Gastrocnemius medialis (tissue), 4 donors: Measurements from ENCODE around the gene ZNF423. TPM values are rescaled to one million over a fixed set of nuclear protein-coding genes. Genes with fewer than 3 reads are reported as not detected.

Source experiments
- ATAC-seq, 2 donors: fragments of 150-250 bp; one replicate each; pipeline ENCODE4 v1.9.1; 2016
- DNase-seq, 2 donors: peaks; one replicate each; pipeline ENCODE4 v3.0.0-alpha.2; 2019
- H3K27ac ChIP-seq, 4 donors: fragments of 200-600 bp; sonication (generic); 1 replicate in 1 of 4; 2 replicates in 3 of 4; pipeline ENCODE4 v1.5.1; 2016 to 2018; ENCODE audit warnings: mild to moderate bottlenecking in 2 of 4, moderate library complexity in 1 of 4
- H3K27me3 ChIP-seq, 3 donors: fragments of 200-600 bp; sonication (generic) in 2 of 3; 1 replicate in 1 of 3; 2 replicates in 2 of 3; pipeline versions ENCODE4 v1.5.1 to v1.6.0; 2016 to 2019; ENCODE audit warnings: mild to moderate bottlenecking in 1 of 3, moderate library complexity in 1 of 3
- H3K36me3 ChIP-seq, 2 donors: fragments of 200-600 bp; sonication (generic) in 1 of 2; one replicate each; pipeline ENCODE4 v1.5.1; 2017 to 2018
- H3K4me1 ChIP-seq, 2 donors: fragments of 200-600 bp; sonication (generic) in 1 of 2; one replicate each; pipeline ENCODE4 v1.5.1; 2016 to 2017; ENCODE audit warnings: mild to moderate bottlenecking in 2 of 2
- H3K4me3 ChIP-seq, 4 donors: fragments of 200-600 bp; sonication (generic) in 3 of 4; 1 replicate in 1 of 4; 2 replicates in 3 of 4; pipeline ENCODE4 v1.5.1; 2016 to 2019; ENCODE audit warnings: mild to moderate bottlenecking in 2 of 4
- H3K9me3 ChIP-seq, 3 donors: fragments of 200-600 bp; sonication (generic) in 2 of 3; 1 replicate in 1 of 3; 2 replicates in 2 of 3; pipeline ENCODE4 v1.5.1; 2016 to 2019
- POLR2A ChIP-seq, 2 donors: fragments of 450-650 bp; IDR thresholded peaks; one replicate each; pipeline ENCODE4 v1.6.1; 2017; ENCODE audit warnings: antibody characterized with exemption in 2 of 2, mild to moderate bottlenecking in 2 of 2, moderate library complexity in 2 of 2
- in situ Hi-C, 4 donors: fragments of 200-750 bp; cut with MboI; loops; one replicate each; pipeline versions ENCODE4 v1.15.0 to v1.8.0; 2017; ENCODE audit warnings: low sequenced_read_pairs in 4 of 4
- intact Hi-C: fragments of 100-400 bp; cut with DNase I; formaldehyde crosslinking; loops from one replicate; pipeline ENCODE4 v1.15.1; 2023; ENCODE audit warnings: low total_unique reads
- total RNA-seq, 4 donors: library from RNA; depleted of rRNA; stranded (reverse); fragments of >200 nt; gene quantifications; one replicate each; pipeline versions ENCODE4 v1.1.0 to v1.2.3, GENCODE V29; 2016
- TF ChIP-seq, protein P1 (sequence below), 5 experiments: fragments of 450-650 bp in 3 of 5; fragments of 200-600 bp in 2 of 5; sonication (generic) in 2 of 5; IDR thresholded peaks in 4 of 5; conservative IDR thresholded peaks in 1 of 5; 1 replicate in 4 of 5; 2 replicates in 1 of 5; pipeline ENCODE4 v1.5.1; 2016 to 2019; ENCODE audit warnings: antibody characterized with exemption in 5 of 5, mild to moderate bottlenecking in 3 of 5, moderate library complexity in 3 of 5

Gene ZNF423
- total RNA-seq, 4 donors from 2014 or later: 8.4 to 15.8 (median 12.5) TPM

- Histone ChIP-seq H3K9me3 (no peaks in the 10 kb centered on the region), H3K36me3 (no peaks in the 10 kb centered on the region), H3K27me3 (no peaks in the 10 kb centered on the region), H3K4me1 (no peaks in the 10 kb centered on the region), H3K4me3 (no peak overlapping the region), H3K27ac (no peak overlapping the region)
- in situ Hi-C loops: loop anchor here in 1 of 4 donors (25.0 kb wide), 1 partner anchor 384 kb away; the partner anchor contains the start of gene ZNF423
- intact Hi-C loops: no loop called here
- TF ChIP-seq POLR2A (IDR thresholded peaks at IDR 0.05): no peak
- TF ChIP-seq, protein P1, sequence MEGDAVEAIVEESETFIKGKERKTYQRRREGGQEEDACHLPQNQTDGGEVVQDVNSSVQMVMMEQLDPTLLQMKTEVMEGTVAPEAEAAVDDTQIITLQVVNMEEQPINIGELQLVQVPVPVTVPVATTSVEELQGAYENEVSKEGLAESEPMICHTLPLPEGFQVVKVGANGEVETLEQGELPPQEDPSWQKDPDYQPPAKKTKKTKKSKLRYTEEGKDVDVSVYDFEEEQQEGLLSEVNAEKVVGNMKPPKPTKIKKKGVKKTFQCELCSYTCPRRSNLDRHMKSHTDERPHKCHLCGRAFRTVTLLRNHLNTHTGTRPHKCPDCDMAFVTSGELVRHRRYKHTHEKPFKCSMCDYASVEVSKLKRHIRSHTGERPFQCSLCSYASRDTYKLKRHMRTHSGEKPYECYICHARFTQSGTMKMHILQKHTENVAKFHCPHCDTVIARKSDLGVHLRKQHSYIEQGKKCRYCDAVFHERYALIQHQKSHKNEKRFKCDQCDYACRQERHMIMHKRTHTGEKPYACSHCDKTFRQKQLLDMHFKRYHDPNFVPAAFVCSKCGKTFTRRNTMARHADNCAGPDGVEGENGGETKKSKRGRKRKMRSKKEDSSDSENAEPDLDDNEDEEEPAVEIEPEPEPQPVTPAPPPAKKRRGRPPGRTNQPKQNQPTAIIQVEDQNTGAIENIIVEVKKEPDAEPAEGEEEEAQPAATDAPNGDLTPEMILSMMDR (IDR thresholded peaks at IDR 0.05 in 4 of 5, conservative IDR thresholded peaks at IDR 0.05 in 1 of 5): no peak
- no peak for DNase-seq
- no peak for ATAC-seq
Measured at GRCh38 chr16:49478107-49478506, 377.8 kb downstream of the ZNF423 start.

DNA sequence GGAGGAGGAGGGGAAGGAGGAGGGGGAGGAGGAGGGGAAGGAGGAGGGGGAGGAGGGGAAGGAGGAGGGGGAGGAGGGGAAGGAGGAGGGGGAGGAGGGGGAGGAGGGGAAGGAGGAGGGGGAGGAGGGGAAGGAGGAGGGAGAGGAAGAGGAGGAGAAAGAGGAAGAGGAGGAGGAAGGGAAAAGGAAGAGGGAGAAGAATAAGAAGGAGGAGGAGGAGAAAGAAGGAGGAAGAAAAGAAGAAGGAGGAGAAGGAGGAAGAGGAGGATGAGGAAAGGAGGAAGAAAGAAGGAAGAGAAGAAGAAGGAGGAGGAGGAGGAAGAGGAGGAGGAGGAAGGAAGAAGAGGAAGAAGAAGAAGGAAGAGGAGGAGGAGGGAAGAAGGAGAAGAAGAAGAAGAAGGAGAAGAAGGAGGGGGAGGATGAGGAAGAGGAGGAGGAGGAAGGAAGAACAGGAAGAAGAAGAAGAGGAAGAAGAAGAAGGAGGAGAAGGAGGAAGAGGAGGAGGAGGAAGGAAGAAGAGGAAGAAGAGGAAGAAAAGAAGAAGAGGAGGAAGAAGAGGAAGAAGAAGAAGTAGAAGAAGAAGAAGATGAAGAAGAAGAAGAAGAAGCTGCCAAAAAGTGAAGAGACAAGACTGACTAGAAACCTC, 378.5 kb downstream of the ZNF423 start:
- intact Hi-C loops: no loop called here
- Histone ChIP-seq H3K4me3 (no peak overlapping the region), H3K27ac (no peak overlapping the region), H3K36me3 (no peaks in the 10 kb centered on the region), H3K4me1 (no peaks in the 10 kb centered on the region), H3K27me3 (no peaks in the 10 kb centered on the region), H3K9me3 (no peaks in the 10 kb centered on the region)
- TF ChIP-seq, protein P1 (IDR thresholded peaks at IDR 0.05 in 4 of 5, conservative IDR thresholded peaks at IDR 0.05 in 1 of 5): no peak
- TF ChIP-seq POLR2A (IDR thresholded peaks at IDR 0.05): no peak
- ATAC-seq (no peak), DNase-seq (no peak)
- in situ Hi-C loops: loop anchor here in 1 of 4 donors (25.0 kb wide), 1 partner anchor 385 kb away; the partner anchor contains the start of gene ZNF423

GRCh38 chr16:49474741-49475140, 381.2 kb downstream of the ZNF423 start:
- DNase-seq: no peak
- intact Hi-C loops: no loop called here
- in situ Hi-C loops: loop anchor here in 1 of 4 donors (25.0 kb wide), 1 partner anchor 388 kb away; the partner anchor contains the start of gene ZNF423

GRCh38 chr16:49473773-49474172, 382.1 kb downstream of the ZNF423 start:
- no peaks in the 10 kb centered on the region for H3K36me3 ChIP-seq
- intact Hi-C loops (no loop called here), in situ Hi-C loops (no loop called here)
- no peaks in the 10 kb centered on the region for H3K9me3 ChIP-seq
- H3K4me1 ChIP-seq: no peaks in the 10 kb centered on the region
- TF ChIP-seq, protein P1 (IDR thresholded peaks at IDR 0.05 in 4 of 5, conservative IDR thresholded peaks at IDR 0.05 in 1 of 5): no peak
- TF ChIP-seq POLR2A (IDR thresholded peaks at IDR 0.05): no peak
- H3K27ac ChIP-seq: no peak overlapping the region
- H3K27me3 ChIP-seq: no peaks in the 10 kb centered on the region
- no peak for ATAC-seq
- no peak for DNase-seq
- H3K4me3 ChIP-seq: no peak overlapping the region

More at GRCh38 chr16:49474741-49475140, 381.2 kb downstream of the ZNF423 start:
- Histone ChIP-seq H3K27me3 (no peaks in the 10 kb centered on the region), H3K36me3 (no peaks in the 10 kb centered on the region), H3K27ac (no peak overlapping the region), H3K4me1 (no peaks in the 10 kb centered on the region), H3K9me3 (no peaks in the 10 kb centered on the region), H3K4me3 (no peak overlapping the region)
- TF ChIP-seq, protein P1 (IDR thresholded peaks at IDR 0.05 in 4 of 5, conservative IDR thresholded peaks at IDR 0.05 in 1 of 5): no peak
- no peak for TF ChIP-seq POLR2A (IDR thresholded peaks at IDR 0.05)
- no peak for ATAC-seq
